Astrocyte (in vitro differentiated cells and primary cell): Measurements from ENCODE around the gene MPRIP.

Experiments
- CTCF ChIP-seq: IDR thresholded peaks from 2 replicates; pipeline ENCODE4 v1.5.1; 2011; ENCODE audit warnings: low read depth, mild to moderate bottlenecking, inconsistent platforms, low read length, moderate library complexity; ENCODE audit not compliant: insufficient read depth
- EZH2 ChIP-seq: IDR thresholded peaks from 2 replicates; pipeline ENCODE4 v1.6.1; 2012; ENCODE audit warnings: mild to moderate bottlenecking, low read length, inconsistent platforms; ENCODE audit not compliant: insufficient read depth

- TF ChIP-seq CTCF: no peak
- TF ChIP-seq EZH2: no peak
Measured at GRCh38 chr17:17134051-17134956, 92.0 kb downstream of the MPRIP start.
